ENCODE results near the gene RABGAP1L. TPM values are rescaled to one million over a fixed set of nuclear protein-coding genes. Genes with fewer than 3 reads are reported as not detected.

The RABGAP1L gene
- total and polyA plus RNA-seq, 2 of the 8 experiments (the other 6 are each of a cell fraction or from before 2014, with no cell fraction given), result 33.3 to 156 TPM

DNA sequence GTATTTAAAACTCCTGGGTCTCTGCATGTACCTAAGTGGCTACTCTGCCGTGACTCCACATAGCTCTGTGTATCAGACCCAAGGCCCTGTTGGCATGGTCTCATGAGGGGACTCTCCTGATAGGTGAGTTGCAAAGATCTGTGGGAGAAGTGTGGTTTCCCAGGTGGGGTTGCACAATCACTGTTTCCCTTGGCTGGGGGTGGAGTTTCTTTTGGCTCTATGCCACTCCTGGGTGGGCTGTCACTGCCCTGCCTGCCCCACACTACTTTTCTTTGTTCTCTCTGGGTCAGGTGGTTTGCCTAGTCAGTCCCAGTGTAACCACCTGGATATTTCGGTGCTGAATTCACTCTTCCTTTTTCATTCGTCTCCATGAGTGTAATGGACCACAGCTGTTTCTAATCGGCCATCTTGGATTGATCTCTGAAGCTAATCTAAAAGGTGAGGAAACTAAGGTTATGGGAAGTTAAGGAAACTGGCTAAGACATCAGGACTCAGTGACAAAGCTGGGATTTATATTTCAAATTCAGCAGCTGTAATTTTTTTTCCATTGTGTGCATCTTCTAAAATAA is 743.3 kb downstream of the RABGAP1L start:
- 83% methylated on average over 4 of the region's 4 CpGs; no CpG with 5 or more reads in 1 of the 2 experiments for WGBS, 2 experiments (ENCODE audit: extremely low coverage in 1 of 2, insufficient coverage in 1 of 2, insufficient read length in 1 of 2, insufficient replicate concordance in 2 of 2, low coverage in 1 of 2, low lambda C conversion rate in 2 of 2, missing lambda C conversion rate in 1 of 2)
- no peak overlapping the region for H4K8ac ChIP-seq (ENCODE audit: extremely low read depth, insufficient read depth, low read length)
- FAIRE-seq (no peak), DNase-seq (ENCODE audit: low read depth in 1 of 2, low spot score in 2 of 2) (no peak)
- no peak overlapping the region for H3K4ac ChIP-seq (replicated peaks; ENCODE audit: insufficient read length, low read depth, low read length)
- H3K4me3 ChIP-seq (ENCODE audit: extremely low read depth in 1 of 4, insufficient read depth in 2 of 4, low read depth in 3 of 4, low read length in 4 of 4), result no peak overlapping the region
- H3K4me1 ChIP-seq (replicated peaks in 1 of 4; ENCODE audit: control insufficient read depth in 3 of 4, insufficient read depth in 4 of 4, low read length in 3 of 4), result peaks cover 0 to 14% (median 0%) of the 10 kb centered on the region in 4 experiments; a peak in 4 of 7 replicates
- H2AFZ ChIP-seq (ENCODE audit: low read length), result no peak overlapping the region
- H3K79me1 ChIP-seq (ENCODE audit: low read depth, low read length), result peaks cover 10% of the 10 kb centered on the region; the same call in 1 of the 2 replicates
- H2BK15ac ChIP-seq (ENCODE audit: low read length), result no peak overlapping the region
- 0 out of 2 replicates have a peak overlapping the region, but pooled peaks have one; percentile 12 for H2BK5ac ChIP-seq (ENCODE audit: low read depth, low read length)
- no peak overlapping the region for H3K18ac ChIP-seq (ENCODE audit: extremely low read depth, low read length)
- CTCF ChIA-PET (ENCODE audit: partially characterized antibody), result interaction anchor here (1.3 kb wide), 1 partner anchor 12 kb away, joined by 4 read pairs; no protein-coding TSS in a partner anchor
- H3K4me2 ChIP-seq (ENCODE audit: insufficient read depth in 1 of 2, low read depth in 2 of 2, low read length in 2 of 2), result no peak overlapping the region
- H3K27me3 ChIP-seq (replicated peaks in 1 of 4; ENCODE audit: control insufficient read depth in 3 of 4, extremely low read depth in 1 of 4, insufficient read depth in 3 of 4, low read length in 3 of 4), result no peaks in the 10 kb centered on the region
- peaks cover 6 to 11% of the 10 kb centered on the region in 2 experiments for H4K20me1 ChIP-seq (replicated peaks in 1 of 2; ENCODE audit: control insufficient read depth in 1 of 2, insufficient read depth in 2 of 2, low read length in 2 of 2)
- H4K5ac ChIP-seq (ENCODE audit: insufficient read length, low read depth, low read length), result no peak overlapping the region
- H3K56ac ChIP-seq (replicated peaks; ENCODE audit: insufficient read length, low read depth, low read length), result no peak overlapping the region
- no peak overlapping the region for H3K23ac ChIP-seq (ENCODE audit: insufficient read length)
- H4K91ac ChIP-seq (replicated peaks; ENCODE audit: insufficient read length, low read length), result no peak overlapping the region
- H3K9me3 ChIP-seq (ENCODE audit: insufficient read depth in 2 of 2, low read depth in 1 of 2, low read length in 1 of 2), result no peaks in the 10 kb centered on the region
- POLR2A ChIA-PET (ENCODE audit: partially characterized antibody), result interaction anchor here (2.3 to 5.1 kb wide), 3 partner anchors 9 to 17 kb away, joined by 12 to 49 read pairs (median 19); no protein-coding TSS in a partner anchor
- no peak overlapping the region for H3K14ac ChIP-seq (ENCODE audit: insufficient read length)
- 0 out of 2 replicates have a peak, but pooled peaks cover 1% of the 10 kb centered on the region for H3K23me2 ChIP-seq (ENCODE audit: low read depth, low read length)
- no peak overlapping the region for H3K9ac ChIP-seq (replicated peaks in 1 of 4; ENCODE audit: extremely low read depth in 1 of 4, low read depth in 3 of 4, low read length in 3 of 4)
- no peak overlapping the region; the same call in 1 of the 2 replicates for H3K27ac ChIP-seq (ENCODE audit: low read depth, low read length)
- H3K36me3 ChIP-seq (ENCODE audit: control insufficient read depth in 2 of 4, insufficient read depth in 4 of 4, low read length in 3 of 4), result peaks cover 0 to 86% (median 28%) of the 10 kb centered on the region in 4 experiments; a peak in 4 of 8 replicates
- H2BK20ac ChIP-seq (ENCODE audit: low read length), result no peak overlapping the region
- no peak overlapping the region for H2AK5ac ChIP-seq (ENCODE audit: low read depth, low read length)
- H3K79me2 ChIP-seq (ENCODE audit: control insufficient read depth in 1 of 2, insufficient read depth in 2 of 2, low read length in 2 of 2), result peaks cover 11 to 98% of the 10 kb centered on the region in 2 experiments
- no peak overlapping the region for H2BK120ac ChIP-seq (replicated peaks; ENCODE audit: low read depth, low read length)
- H2BK12ac ChIP-seq (ENCODE audit: low read depth, low read length), result no peak overlapping the region
- TF ChIP-seq POLR2AphosphoS5 (IDR thresholded peaks at IDR 0.05; ENCODE audit: low read depth, low read length) (no peak), CEBPB (IDR thresholded peaks at IDR 0.05; ENCODE audit: low read depth, low read length) (peak; percentile 56), RXRA (IDR thresholded peaks at IDR 0.05; ENCODE audit: insufficient read depth, low read depth, low read length) (no peak), SIRT6 (IDR thresholded peaks at IDR 0.05; ENCODE audit: low read length) (no peak), TEAD4 (IDR thresholded peaks at IDR 0.05; ENCODE audit: low read depth, low read length) (no peak), KDM5A (IDR thresholded peaks at IDR 0.05; ENCODE audit: low read length) (no peak), FOSL1 (IDR thresholded peaks at IDR 0.05; ENCODE audit: insufficient read depth, low read depth, low read length) (no peak), POLR2A (IDR thresholded peaks at IDR 0.05; ENCODE audit: control extremely low read depth in 1 of 2, low read depth in 2 of 2, low read length in 2 of 2) (no peak), SP1 (IDR thresholded peaks at IDR 0.05; ENCODE audit: low read depth, low read length) (no peak), YY1 (IDR thresholded peaks at IDR 0.05; ENCODE audit: low read depth, low read length) (0 out of 2 replicates have a peak, but pooled peaks have one; percentile 35), CBX5 (IDR thresholded peaks at IDR 0.05; ENCODE audit: low read depth, low read length) (no peak), ASH2L (IDR thresholded peaks at IDR 0.05; ENCODE audit: low read length) (no peak), CREB1 (IDR thresholded peaks at IDR 0.05) (no peak)

Measured in H1 (cell line).